ENCODE results near the gene CCT3.
"Not testable (repeated sequence)": the region's sequence is repeated elsewhere in the genome, so short reads cannot be mapped to it uniquely, and the experiment has no call there.

The CCT3 gene

GRCh38 chr1:156368157-156368658 lies 30.1 kb upstream of the CCT3 start:
- DNase-seq (ENCODE audit: low read depth) = no peak

DNA sequence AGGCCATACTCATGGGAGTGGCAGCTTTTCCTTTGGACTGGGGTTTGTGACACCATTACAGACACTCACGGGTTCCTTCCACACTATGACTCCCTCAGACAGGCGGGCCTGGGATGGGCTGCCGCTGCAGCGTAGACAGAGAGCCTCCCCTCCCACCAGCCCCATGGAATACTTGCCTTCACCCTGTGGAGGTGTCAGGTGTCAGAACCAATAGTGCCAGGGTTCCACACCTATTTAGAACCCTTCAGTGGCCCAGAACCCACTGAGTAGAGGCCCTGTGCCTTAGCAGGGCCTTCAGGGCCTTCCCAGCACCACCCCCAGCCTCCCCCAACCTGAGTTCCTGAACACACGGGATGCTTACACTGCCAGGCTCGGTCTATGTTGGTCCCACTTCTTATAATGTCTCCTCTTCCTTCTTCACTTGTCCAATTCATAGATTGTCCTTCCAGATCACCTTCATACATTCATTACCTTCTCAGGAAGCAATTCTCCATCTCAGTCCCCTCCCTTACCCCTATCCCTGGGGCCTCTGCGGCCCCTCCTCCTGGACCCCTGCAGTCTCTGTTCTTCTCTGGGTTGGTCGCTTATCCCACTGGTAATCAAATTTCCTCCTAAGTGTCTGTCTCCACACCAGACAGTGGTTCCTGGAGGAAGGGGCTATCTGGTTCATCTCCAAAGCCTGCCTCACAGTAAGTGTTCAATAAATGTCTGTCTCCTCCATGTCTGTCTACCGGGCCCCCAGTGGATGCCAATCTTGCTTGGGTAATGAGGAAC lies 29.5 kb upstream of the CCT3 start:
- DNase-seq (ENCODE audit: low read depth) = no peak

- DNase-seq (ENCODE audit: low read depth) = no peak
Observed at GRCh38 chr1:156366378-156367166, 28.5 kb upstream of the CCT3 start.

- DNase-seq (ENCODE audit: low read depth) = no peak
Observed at GRCh38 chr1:156365754-156366153, 27.7 kb upstream of the CCT3 start.

DNA sequence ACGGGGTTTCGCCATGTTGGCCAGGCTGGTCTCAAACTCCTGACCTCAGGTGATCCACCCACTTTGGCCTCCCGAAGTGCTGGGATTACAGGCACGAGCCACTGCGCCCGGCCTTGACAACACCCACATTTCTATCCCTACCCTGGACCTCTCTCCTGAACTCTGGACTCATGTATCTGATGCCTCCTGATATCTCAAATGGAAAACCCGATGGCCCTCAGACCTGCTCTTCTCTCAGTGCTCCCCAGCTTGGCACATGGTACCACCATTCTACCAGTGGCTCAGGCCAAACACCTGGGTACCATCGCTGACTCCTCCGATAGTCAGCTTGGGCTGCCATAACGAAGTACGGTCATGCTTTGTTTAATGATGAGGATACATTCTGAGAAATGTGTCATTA lies 22.4 kb upstream of the CCT3 start:
- DNase-seq (ENCODE audit: low read depth) = no peak

DNA sequence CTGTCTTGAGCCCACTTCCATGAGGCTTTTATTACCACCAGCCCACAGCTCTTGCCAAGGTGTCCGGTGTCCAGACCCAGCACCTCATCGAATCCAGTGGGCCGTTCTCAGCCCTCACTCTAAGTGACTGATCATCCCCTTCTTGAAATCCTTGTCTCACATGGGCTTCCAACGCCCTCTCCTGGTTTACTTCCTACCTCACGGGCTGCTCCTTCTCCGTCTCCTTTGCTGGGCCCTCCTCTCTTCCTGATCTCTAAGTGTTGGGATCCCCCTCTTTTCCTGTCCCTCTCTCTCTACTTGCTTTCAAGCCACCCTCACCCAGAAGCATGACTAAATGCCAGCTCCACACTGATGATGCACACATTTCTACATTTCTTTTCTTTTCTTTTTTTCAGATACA lies 21.9 kb upstream of the CCT3 start:
- no peak for DNase-seq (ENCODE audit: low read depth)

DNA sequence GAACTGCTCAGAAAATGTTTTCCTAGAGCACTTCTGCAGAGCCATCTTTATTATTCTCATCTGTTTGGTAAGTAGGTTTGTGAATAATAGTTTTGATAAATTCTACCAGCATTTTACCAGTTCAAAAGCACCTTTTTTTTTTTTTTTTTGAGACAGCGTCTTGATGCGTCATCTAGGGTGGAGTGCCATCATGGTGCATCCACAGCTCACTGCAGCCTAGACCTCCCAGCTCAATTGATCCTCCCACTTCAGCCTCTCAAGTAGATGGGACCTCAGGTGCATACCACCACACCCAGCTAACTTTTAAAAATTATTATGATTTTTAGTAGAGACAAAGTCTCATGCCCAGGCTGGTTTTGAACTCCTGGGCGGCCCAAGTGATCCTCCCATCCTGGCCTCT lies 21.2 kb upstream of the CCT3 start:
- DNase-seq (ENCODE audit: low read depth) = no peak

GRCh38 chr1:156358641-156359040 lies 20.5 kb upstream of the CCT3 start:
- DNase-seq (ENCODE audit: low read depth) = no peak

- DNase-seq (ENCODE audit: low read depth) = no peak
Observed at GRCh38 chr1:156357977-156358376, 19.9 kb upstream of the CCT3 start.

GRCh38 chr1:156356875-156357534 lies 18.9 kb upstream of the CCT3 start:
- no peak for DNase-seq (ENCODE audit: low read depth)

DNA sequence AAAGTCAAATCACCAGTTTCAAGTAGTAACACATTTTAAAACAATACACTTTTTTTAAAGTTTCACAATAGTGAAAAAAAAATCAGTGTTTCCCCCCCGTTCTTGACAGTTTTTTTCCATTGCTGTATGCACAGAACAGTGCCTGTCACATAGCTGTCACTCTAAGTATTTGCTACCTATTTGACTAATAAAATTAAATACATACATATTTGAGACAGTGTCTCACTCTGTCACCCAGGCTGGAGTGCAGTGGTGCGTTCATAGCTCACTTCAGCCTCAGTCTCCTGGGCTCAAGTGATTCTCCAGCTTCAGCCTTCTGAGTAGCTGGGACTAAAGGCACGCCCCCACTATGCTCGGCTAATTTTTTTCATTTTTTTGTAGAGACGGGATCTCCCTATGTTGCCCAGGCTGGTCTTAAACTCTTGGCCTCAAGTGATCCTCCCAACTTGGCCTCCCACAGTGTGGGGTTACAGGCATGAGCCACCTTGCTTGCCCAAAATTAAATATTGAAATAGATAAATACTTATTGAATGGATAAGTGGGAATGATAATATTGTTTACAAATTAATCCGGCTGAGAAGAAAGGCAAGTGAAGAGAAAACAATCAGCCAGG lies 18.3 kb upstream of the CCT3 start:
- DNase-seq (ENCODE audit: low read depth) = no peak

- DNase-seq (ENCODE audit: low read depth) = not testable (repeated sequence)
Observed at GRCh38 chr1:156352481-156352880, 14.4 kb upstream of the CCT3 start.

GRCh38 chr1:156347331-156347730 lies 9.2 kb upstream of the CCT3 start:
- peak; percentile 46 for DNase-seq (ENCODE audit: low read depth)

- DNase-seq (ENCODE audit: low read depth) = peak; percentile 58
Observed at GRCh38 chr1:156346636-156347035, 8.5 kb upstream of the CCT3 start.

- DNase-seq (ENCODE audit: low read depth) = not testable (repeated sequence)
Observed at GRCh38 chr1:156346035-156346434, 7.9 kb upstream of the CCT3 start.

DNA sequence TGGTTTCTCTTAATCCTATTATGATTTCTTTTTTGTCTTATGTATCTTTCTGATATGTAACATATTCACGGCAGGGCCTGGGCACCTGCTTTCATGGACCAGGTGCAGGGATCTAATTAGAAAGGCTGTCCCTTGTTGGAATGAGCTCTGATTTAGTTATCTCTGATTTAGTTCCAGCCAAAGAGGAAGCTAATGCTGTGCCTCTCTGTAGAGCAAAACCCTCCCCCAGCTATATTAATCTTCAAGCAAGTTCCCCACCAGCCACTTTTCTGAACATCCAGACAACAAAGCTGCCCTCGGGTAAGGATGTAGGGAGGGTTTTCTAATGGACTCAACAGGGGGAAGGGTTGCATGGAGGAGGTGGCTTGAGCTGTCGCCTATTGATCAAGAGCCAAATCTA lies 6.3 kb upstream of the CCT3 start:
- DNase-seq (ENCODE audit: low read depth) = no peak

DNA sequence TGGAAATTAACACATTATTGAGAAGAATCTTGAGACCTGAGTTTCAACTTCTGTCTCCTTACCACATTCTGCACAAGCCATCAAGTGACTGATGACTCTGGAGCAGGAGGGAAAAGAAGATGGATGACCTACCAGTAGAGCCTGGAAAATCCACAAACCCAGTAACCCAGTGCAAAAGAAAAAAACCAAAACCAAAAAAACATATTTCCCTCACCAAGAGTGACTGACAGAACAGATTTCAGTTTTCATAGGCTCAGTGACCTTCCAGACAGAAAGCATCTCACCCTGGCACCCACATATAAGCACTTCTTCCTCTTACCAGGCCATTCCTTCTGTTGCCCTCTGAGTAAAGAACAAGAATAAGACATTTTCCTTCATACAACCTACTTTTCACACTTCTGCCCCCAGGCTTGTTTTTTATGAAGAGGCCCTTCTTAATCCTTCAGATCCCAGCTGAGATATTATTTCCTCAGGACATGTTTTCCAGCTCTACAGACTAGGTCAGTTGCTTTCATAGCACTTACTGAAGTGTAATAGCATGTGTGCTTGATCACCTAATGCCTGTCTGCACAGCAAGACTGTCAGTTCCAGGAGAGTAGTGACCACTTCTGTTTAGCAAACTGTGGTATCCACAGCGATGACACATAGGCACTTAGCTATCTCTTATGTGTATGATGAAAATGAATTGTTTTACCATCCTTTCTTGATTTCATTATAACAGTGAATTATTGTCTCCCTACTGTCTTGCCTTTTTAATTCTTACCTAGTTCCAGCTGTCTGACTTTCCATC lies 4.3 kb upstream of the CCT3 start:
- DNase-seq (ENCODE audit: low read depth) = no peak

DNA sequence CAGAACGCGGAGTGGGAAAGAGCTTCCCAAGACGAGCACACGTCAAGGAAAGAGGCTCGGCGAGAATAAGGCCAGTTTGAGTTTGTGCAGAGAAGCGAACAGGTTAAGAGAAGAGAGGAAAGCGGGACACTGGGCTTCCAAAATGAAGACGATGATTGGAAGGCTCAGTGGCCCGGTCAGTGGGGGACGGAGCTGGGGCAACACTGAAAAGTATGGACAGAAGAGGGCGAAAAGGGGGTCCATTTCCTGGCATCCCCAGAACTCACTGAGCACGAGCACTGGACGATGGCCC lies 258 bp downstream of the CCT3 start:
- no peak for DNase-seq (ENCODE audit: low read depth)

- DNase-seq (ENCODE audit: low read depth) = no peak
Observed at GRCh38 chr1:156337052-156337887, 822 bp downstream of the CCT3 start.

DNA sequence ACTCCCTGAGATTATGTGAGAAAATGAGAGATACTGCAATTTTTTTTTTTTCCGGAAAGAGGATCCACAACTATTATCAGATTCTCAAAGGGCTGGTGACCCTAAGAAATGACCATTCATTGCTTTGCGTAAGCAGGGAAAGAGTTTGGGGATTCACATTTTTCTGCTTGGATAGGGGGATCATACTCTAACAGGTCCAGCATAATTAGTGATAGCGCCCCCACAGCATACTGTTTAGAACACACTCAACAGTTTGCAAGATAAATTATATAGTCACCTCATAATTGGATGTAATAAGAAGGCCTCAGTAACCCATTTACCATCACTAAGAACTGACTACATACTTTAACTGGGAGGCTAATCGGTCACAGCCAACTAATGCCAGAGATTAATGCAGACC lies 1.9 kb downstream of the CCT3 start:
- no peak for DNase-seq (ENCODE audit: low read depth)

- not testable (repeated sequence) for DNase-seq (ENCODE audit: low read depth)
Observed at GRCh38 chr1:156323179-156323578, 14.9 kb downstream of the CCT3 start.

All from GM04504 (cell line).